Ovary (tissue), 3 donors: ENCODE results near the gene TTC36.

Source experiments
- CTCF ChIP-seq, 3 donors: fragments of 450-650 bp in 2 of 3; fragments of 200-600 bp in 1 of 3; IDR thresholded peaks; one replicate each; pipeline versions ENCODE4 v1.5.1 to v1.8.0; 2016 to 2022; ENCODE audit warnings: antibody characterized with exemption in 3 of 3, mild to moderate bottlenecking in 1 of 3
- EP300 ChIP-seq: sonication (generic); formaldehyde crosslinking; IDR thresholded peaks from one replicate; pipeline ENCODE4 v1.6.1; 2017; ENCODE audit warnings: antibody characterized with exemption
- donor health status: DM: no; HTN: no; CAD: no.

- TF ChIP-seq EP300 (no peak), CTCF (IDR thresholded peaks at IDR 0.05) (no peak)
These were observed 5.4 kb upstream of the TTC36 start for GRCh38 chr11:118521892-118522311.
